Measurements from ENCODE around the gene MYL4.
"Not testable (repeated sequence)": the region's sequence is repeated elsewhere in the genome, so short reads cannot be mapped to it uniquely, and the experiment has no call there.

MYL4 gene

DNA sequence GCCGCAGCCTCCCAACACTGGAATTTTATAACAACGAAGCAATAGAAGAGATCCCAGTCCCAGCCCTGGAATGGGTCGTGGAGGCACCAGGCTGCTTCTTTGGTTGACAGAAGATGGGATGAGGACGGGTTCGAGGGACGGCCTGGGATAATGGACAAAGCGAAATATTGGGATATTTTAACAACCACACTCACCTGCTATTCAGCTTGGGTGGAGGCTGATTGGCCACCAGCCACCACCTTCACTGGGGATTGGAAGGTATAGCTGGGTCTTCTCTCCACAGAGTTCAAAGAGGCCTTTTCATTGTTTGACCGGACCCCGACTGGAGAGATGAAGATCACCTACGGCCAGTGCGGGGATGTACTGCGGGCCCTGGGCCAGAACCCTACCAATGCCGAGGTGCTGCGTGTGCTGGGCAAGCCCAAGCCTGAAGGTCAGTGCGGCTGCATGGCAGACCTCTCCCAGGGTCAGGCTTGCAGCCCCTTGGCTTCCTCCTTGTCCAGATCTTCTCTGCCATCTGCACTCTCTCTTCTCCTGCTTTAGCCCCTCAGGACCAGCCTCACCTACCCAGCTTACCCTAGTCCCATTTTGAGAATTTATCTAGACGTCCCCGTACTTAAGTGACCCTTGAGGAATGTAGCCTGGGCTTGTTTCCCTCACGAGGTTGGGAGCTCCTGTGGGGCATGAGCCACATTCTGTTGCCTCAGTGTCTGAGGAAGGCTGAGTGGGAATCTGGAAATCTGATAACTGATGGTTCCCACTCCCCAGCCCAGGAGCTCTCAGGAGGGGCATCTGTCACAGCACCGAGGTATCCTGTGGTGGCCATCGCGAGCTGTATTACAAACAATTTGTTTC lies 10.7 kb downstream of the MYL4 start:
- no peak for DNase-seq
- peaks cover 7% of the 10 kb centered on the region for H3K4me1 ChIP-seq (ENCODE audit: control insufficient read depth, insufficient read depth, low read length, poor library complexity, severe bottlenecking)

DNA sequence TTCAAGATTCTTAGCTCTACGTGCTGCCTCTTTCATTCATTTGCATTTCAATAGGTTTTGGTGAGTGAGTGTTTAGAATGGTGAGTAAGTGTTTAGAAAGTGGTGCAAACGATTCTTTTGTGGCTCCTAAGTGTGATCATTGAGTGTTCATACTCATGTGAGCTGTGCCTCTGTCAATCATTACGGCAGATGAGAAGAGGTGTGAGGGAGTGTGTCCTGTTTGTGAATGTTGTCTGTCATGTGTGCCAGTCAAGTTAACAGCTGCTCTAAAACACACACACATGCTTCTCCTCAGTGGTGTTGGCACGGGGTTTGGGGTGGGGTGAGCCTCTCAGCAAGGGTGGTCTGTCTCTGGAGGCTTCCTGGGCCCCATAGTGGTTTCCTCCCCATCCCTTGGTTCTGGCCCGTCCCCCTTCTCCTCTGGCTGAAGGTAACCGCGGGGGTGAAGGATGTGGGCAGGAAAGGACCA lies 11.4 kb downstream of the MYL4 start:
- H3K27ac ChIP-seq (ENCODE audit: insufficient read depth, low read length, poor library complexity, severe bottlenecking): no peak overlapping the region
- no peak overlapping the region for H3K4me3 ChIP-seq (ENCODE audit: insufficient read depth, low read depth, low read length, poor library complexity, severe bottlenecking)
- no peaks in the 10 kb centered on the region for H3K9me3 ChIP-seq (ENCODE audit: control insufficient read depth, low read length)
- no peaks in the 10 kb centered on the region for H3K36me3 ChIP-seq (ENCODE audit: control insufficient read depth, insufficient read depth, low read length)
- peaks cover 7% of the 10 kb centered on the region for H3K4me1 ChIP-seq (ENCODE audit: control insufficient read depth, insufficient read depth, low read length, poor library complexity, severe bottlenecking)
- H3K27me3 ChIP-seq (replicated peaks; ENCODE audit: control insufficient read depth, insufficient read depth, low read length, poor library complexity, severe bottlenecking): no peaks in the 10 kb centered on the region
- DNase-seq: no peak

More for the DNA sequence above, 10.7 kb downstream of the MYL4 start:
- H3K4me3 ChIP-seq (ENCODE audit: insufficient read depth, low read depth, low read length, poor library complexity, severe bottlenecking): no peak overlapping the region
- no peaks in the 10 kb centered on the region for H3K27me3 ChIP-seq (replicated peaks; ENCODE audit: control insufficient read depth, insufficient read depth, low read length, poor library complexity, severe bottlenecking)
- no peaks in the 10 kb centered on the region for H3K9me3 ChIP-seq (ENCODE audit: control insufficient read depth, low read length)
- no peaks in the 10 kb centered on the region for H3K36me3 ChIP-seq (ENCODE audit: control insufficient read depth, insufficient read depth, low read length)
- H3K27ac ChIP-seq (ENCODE audit: insufficient read depth, low read length, poor library complexity, severe bottlenecking): no peak overlapping the region

DNA sequence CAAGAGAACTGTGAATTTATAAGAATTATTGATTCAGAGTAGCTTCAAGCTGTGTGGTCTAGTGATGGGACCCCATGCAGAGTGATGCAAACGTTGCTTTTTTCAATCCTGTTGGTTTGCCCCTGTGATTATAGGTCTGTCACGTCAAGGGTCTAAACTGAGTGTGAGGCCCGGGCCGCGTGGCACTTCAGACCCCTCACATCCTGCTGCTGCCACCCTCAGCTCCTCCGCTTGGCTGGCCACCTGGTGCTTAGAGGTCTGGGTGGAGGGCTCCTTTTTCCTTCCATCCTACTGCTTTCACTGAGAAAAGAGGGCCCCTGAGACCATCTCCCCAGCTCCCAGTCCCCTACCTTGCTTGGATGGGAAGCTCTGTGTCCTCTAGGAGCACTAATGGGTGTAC lies 12.0 kb downstream of the MYL4 start:
- Histone ChIP-seq H3K9me3 (ENCODE audit: control insufficient read depth, low read length) (no peaks in the 10 kb centered on the region), H3K27me3 (replicated peaks; ENCODE audit: control insufficient read depth, insufficient read depth, low read length, poor library complexity, severe bottlenecking) (no peaks in the 10 kb centered on the region), H3K4me1 (ENCODE audit: control insufficient read depth, insufficient read depth, low read length, poor library complexity, severe bottlenecking) (peaks cover 7% of the 10 kb centered on the region), H3K36me3 (ENCODE audit: control insufficient read depth, insufficient read depth, low read length) (no peaks in the 10 kb centered on the region), H3K27ac (ENCODE audit: insufficient read depth, low read length, poor library complexity, severe bottlenecking) (no peak overlapping the region), H3K4me3 (ENCODE audit: insufficient read depth, low read depth, low read length, poor library complexity, severe bottlenecking) (no peak overlapping the region)
- DNase-seq: no peak

DNA sequence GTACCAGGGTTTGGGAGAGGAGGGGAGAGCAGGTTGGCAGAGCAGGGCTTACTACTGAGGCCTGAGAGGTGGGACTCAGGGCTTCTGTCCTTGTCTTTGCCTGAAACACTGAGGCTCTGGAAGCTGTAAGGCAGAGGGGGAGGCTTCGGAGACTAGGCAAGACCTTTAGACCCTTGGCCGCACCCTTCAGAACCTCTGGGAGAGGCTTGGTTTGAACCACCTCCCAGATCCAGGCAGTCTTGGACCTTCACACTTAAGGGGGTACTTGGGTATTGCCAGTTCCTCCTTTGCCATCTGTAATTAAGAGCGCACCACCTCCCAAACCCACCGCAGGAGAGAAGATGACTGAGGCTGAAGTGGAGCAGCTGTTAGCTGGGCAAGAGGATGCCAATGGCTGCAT lies 12.9 kb downstream of the MYL4 start:
- Histone ChIP-seq H3K4me1 (ENCODE audit: control insufficient read depth, insufficient read depth, low read length, poor library complexity, severe bottlenecking) (peaks cover 7% of the 10 kb centered on the region), H3K27ac (ENCODE audit: insufficient read depth, low read length, poor library complexity, severe bottlenecking) (no peak overlapping the region), H3K27me3 (replicated peaks; ENCODE audit: control insufficient read depth, insufficient read depth, low read length, poor library complexity, severe bottlenecking) (no peaks in the 10 kb centered on the region), H3K4me3 (ENCODE audit: insufficient read depth, low read depth, low read length, poor library complexity, severe bottlenecking) (no peak overlapping the region), H3K9me3 (ENCODE audit: control insufficient read depth, low read length) (no peaks in the 10 kb centered on the region), H3K36me3 (ENCODE audit: control insufficient read depth, insufficient read depth, low read length) (no peaks in the 10 kb centered on the region)
- no peak for DNase-seq

DNA sequence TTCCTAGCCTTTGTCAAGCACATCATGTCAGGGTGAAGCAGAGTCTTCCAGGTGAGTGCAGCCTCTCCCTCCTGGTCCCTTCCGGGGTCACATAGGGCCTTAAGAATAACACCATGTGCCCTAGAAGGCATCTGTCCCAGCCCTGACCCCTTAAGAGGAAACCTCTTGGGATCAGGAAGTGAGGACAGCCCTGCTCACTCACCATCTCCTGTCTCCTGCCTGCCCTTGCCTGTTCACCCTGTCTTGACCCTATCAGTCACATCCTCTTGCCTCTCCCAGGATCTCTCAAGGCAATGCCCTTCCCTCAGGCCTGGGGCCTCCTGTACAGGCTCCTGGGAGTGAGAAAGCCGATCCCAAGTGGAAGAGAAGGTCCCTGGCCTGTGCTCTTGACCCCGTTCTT lies 13.9 kb downstream of the MYL4 start:
- H3K9me3 ChIP-seq (ENCODE audit: control insufficient read depth, low read length): no peaks in the 10 kb centered on the region
- no peak for DNase-seq
- H3K27ac ChIP-seq (ENCODE audit: insufficient read depth, low read length, poor library complexity, severe bottlenecking): no peak overlapping the region
- H3K36me3 ChIP-seq (ENCODE audit: control insufficient read depth, insufficient read depth, low read length): no peaks in the 10 kb centered on the region
- H3K4me3 ChIP-seq (ENCODE audit: insufficient read depth, low read depth, low read length, poor library complexity, severe bottlenecking): no peak overlapping the region
- H3K4me1 ChIP-seq (ENCODE audit: control insufficient read depth, insufficient read depth, low read length, poor library complexity, severe bottlenecking): peaks cover 7% of the 10 kb centered on the region
- no peaks in the 10 kb centered on the region for H3K27me3 ChIP-seq (replicated peaks; ENCODE audit: control insufficient read depth, insufficient read depth, low read length, poor library complexity, severe bottlenecking)

DNA sequence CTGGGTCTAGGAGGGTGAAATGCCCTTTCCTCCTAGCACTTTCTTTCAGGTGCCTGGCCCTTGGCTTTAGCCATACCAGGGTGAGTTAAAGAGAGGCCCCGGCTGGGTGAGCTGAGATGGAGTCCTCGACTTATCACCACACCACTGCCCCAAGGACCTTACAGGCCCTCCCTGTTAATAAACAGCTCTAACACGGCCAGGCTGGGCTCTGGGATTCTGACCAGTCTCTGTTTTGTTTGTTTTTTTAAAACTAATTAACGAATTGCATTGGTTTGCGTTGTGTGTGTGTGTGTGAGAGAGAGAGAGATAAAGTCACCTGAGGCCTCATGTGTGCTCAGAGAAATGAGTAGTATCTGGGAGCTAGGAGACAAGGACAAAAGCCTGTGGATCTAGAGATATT lies 14.3 kb downstream of the MYL4 start:
- H3K36me3 ChIP-seq (ENCODE audit: control insufficient read depth, insufficient read depth, low read length): no peaks in the 10 kb centered on the region
- H3K4me3 ChIP-seq (ENCODE audit: insufficient read depth, low read depth, low read length, poor library complexity, severe bottlenecking): no peak overlapping the region
- H3K4me1 ChIP-seq (ENCODE audit: control insufficient read depth, insufficient read depth, low read length, poor library complexity, severe bottlenecking): peaks cover 7% of the 10 kb centered on the region
- no peaks in the 10 kb centered on the region for H3K27me3 ChIP-seq (replicated peaks; ENCODE audit: control insufficient read depth, insufficient read depth, low read length, poor library complexity, severe bottlenecking)
- H3K9me3 ChIP-seq (ENCODE audit: control insufficient read depth, low read length): no peaks in the 10 kb centered on the region
- no peak for DNase-seq
- no peak overlapping the region for H3K27ac ChIP-seq (ENCODE audit: insufficient read depth, low read length, poor library complexity, severe bottlenecking)

DNA sequence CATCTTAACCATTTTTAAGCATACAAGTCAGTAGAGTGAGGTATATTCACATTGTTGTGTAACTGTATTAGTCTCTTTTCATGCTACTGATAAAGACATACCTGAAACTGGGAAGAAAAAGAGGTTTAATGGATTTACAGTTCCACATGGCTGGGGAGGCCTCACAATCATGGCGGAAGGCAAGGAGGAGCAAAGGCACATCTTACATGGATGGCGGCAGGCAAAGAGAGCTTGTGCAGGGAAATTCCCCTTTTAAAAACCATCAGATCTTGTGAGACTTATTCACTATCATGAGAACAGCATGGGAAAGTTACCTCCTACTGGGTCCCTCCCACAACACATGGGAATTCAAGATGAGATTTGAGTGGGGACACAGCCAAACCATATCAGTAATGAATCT lies 14.9 kb downstream of the MYL4 start:
- not testable (repeated sequence) for H3K4me1 ChIP-seq (ENCODE audit: control insufficient read depth, insufficient read depth, low read length, poor library complexity, severe bottlenecking); H3K27ac ChIP-seq (ENCODE audit: insufficient read depth, low read length, poor library complexity, severe bottlenecking); DNase-seq; H3K36me3 ChIP-seq (ENCODE audit: control insufficient read depth, insufficient read depth, low read length); H3K4me3 ChIP-seq (ENCODE audit: insufficient read depth, low read depth, low read length, poor library complexity, severe bottlenecking); H3K9me3 ChIP-seq (ENCODE audit: control insufficient read depth, low read length); H3K27me3 ChIP-seq (replicated peaks; ENCODE audit: control insufficient read depth, insufficient read depth, low read length, poor library complexity, severe bottlenecking)

DNA sequence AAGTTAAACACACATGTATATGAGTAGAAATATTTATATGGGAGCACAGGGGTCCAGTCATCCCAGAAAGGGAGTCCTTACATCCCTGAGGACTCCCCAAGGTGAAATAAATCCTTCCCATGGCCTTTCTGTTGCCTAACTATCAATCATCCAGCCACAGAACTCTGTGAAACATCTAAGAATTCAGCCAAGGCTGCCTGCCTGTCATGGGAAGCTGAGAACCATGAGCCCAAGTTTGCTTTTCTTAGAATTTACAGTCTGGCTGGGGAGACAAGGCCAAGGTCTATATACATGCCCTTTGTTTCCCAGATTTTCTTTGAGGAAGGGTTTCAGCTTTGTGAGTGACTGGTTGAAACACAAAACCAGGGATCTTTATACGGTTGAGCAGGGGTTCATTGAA lies 15.8 kb downstream of the MYL4 start:
- no peaks in the 10 kb centered on the region for H3K9me3 ChIP-seq (ENCODE audit: control insufficient read depth, low read length)
- H3K4me1 ChIP-seq (ENCODE audit: control insufficient read depth, insufficient read depth, low read length, poor library complexity, severe bottlenecking): peaks cover 4% of the 10 kb centered on the region
- no peak overlapping the region for H3K27ac ChIP-seq (ENCODE audit: insufficient read depth, low read length, poor library complexity, severe bottlenecking)
- H3K4me3 ChIP-seq (ENCODE audit: insufficient read depth, low read depth, low read length, poor library complexity, severe bottlenecking): no peak overlapping the region
- H3K36me3 ChIP-seq (ENCODE audit: control insufficient read depth, insufficient read depth, low read length): no peaks in the 10 kb centered on the region
- no peak for DNase-seq
- H3K27me3 ChIP-seq (replicated peaks; ENCODE audit: control insufficient read depth, insufficient read depth, low read length, poor library complexity, severe bottlenecking): no peaks in the 10 kb centered on the region

DNA sequence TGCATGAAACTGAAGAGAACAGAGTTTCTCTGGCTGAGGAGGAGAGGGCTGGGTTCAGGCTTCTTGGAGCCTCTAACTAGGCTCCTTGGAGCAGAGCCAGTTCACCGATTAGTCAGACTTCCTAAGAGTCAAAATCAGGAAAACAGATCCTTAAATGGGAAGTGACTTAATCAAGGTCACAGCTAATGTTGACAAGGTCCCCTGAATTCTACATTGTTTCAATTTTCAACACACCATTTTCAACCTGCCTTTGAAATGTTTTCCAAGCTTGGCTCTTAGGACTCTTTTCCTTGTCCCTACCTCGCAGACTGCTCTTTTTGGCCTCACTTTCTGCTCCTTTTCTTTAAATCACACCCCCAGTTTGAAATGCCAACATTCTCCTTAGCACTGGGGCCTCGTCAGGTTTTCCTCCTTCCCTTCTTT lies 16.3 kb downstream of the MYL4 start:
- H3K27ac ChIP-seq (ENCODE audit: insufficient read depth, low read length, poor library complexity, severe bottlenecking): no peak overlapping the region
- no peaks in the 10 kb centered on the region for H3K36me3 ChIP-seq (ENCODE audit: control insufficient read depth, insufficient read depth, low read length)
- H3K4me3 ChIP-seq (ENCODE audit: insufficient read depth, low read depth, low read length, poor library complexity, severe bottlenecking): no peak overlapping the region
- no peaks in the 10 kb centered on the region for H3K9me3 ChIP-seq (ENCODE audit: control insufficient read depth, low read length)
- H3K27me3 ChIP-seq (replicated peaks; ENCODE audit: control insufficient read depth, insufficient read depth, low read length, poor library complexity, severe bottlenecking): no peaks in the 10 kb centered on the region
- H3K4me1 ChIP-seq (ENCODE audit: control insufficient read depth, insufficient read depth, low read length, poor library complexity, severe bottlenecking): peaks cover 8% of the 10 kb centered on the region
- DNase-seq: no peak

DNA sequence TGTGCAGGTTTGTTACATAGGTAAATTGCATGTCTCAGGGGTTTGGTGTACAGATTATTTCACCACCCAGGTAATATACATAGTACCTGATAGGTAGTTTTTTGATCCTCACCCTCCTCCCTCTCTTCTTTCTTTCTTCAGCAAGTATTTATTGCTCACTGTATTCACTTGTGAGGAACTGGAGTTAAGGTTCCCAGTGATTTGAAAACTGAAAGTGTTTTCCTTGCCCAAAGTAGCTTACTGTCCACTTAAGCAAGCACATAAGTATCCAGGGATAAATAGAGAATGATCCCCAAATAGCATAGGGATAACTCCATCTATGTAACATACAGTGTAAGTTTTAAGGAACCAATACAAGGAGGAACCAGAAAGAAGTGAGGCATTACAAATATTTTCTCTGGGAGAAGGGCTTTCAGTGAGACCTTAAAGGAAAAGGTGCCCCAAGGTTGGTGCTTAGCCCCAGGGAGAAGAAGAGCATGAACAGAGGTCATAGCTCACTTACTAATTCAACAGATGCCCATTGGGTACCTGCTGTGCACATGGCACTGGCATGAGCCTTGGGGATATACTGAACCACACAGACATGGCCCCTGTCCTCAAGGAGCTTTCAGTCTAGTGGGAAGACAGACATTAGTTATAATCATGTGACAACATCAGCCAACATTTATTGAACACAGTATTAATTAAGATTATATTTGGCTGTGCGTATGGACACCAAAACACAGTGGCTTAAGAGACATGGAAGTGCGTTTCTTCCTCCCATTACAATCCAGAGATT lies 17.0 kb downstream of the MYL4 start:
- DNase-seq: no peak
- no peaks in the 10 kb centered on the region for H3K9me3 ChIP-seq (ENCODE audit: control insufficient read depth, low read length)
- no peaks in the 10 kb centered on the region for H3K27me3 ChIP-seq (replicated peaks; ENCODE audit: control insufficient read depth, insufficient read depth, low read length, poor library complexity, severe bottlenecking)
- H3K27ac ChIP-seq (ENCODE audit: insufficient read depth, low read length, poor library complexity, severe bottlenecking): no peak overlapping the region
- H3K4me1 ChIP-seq (ENCODE audit: control insufficient read depth, insufficient read depth, low read length, poor library complexity, severe bottlenecking): peaks cover 5% of the 10 kb centered on the region
- no peaks in the 10 kb centered on the region for H3K36me3 ChIP-seq (ENCODE audit: control insufficient read depth, insufficient read depth, low read length)
- H3K4me3 ChIP-seq (ENCODE audit: insufficient read depth, low read depth, low read length, poor library complexity, severe bottlenecking): no peak overlapping the region

All from effector memory CD4-positive, alpha-beta T cell (primary cell).